Skin of body (tissue), 3 donors: Measurements from ENCODE around the gene RDH14. TPM values are rescaled to one million over a fixed set of nuclear protein-coding genes. Genes with fewer than 3 reads are reported as not detected.

Experiments
- DNase-seq: peaks from one replicate; lab custom pipeline; 2025; lab: John Stamatoyannopoulos, UW
- small RNA-seq: library from RNA; depleted of rRNA; stranded (forward); fragments of <200 nt; gene quantifications from one replicate; pipeline ENCODE3, GENCODE V24; 2014; ENCODE audit warnings: low replicate concordance
- total RNA-seq: library from RNA; depleted of rRNA; stranded (reverse); fragments of >200 nt; gene quantifications from one replicate; pipeline ENCODE4 v1.2.3, GENCODE V29; 2014

The RDH14 gene
- total RNA-seq, 1 donor from 2014 or later: 26.5 TPM

DNA sequence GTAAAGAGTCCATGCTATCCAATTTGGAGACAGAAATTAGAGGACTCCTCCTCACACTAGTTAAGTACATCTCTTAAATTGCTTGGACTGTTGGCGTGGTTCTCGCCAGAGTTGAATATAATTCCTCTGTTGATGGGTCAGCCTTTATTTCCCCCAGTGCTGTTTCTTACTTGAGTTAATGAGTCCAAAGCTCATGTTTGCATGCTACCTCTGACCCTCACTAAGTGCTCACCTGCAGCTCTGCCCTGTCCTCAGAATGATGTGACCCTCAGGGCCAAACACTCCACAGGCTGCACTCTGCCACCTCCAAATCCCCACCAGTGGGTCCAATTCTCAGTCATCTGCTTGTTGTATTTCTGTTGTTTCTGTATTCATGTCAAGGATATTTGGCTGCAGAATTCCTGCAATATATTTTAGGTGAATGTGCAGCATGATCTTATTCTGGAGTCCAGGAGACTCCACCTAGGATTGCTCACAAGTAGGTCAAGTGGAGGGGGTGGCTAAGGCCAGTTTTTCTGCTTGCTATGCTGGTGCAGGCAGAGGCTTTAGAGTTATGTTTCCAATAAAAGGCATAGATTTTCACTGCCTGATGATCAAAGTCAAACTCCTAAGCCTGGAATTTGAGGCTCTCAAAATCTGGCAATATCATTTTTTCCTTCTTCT lies 37.8 kb downstream of the RDH14 start:
- no peak for DNase-seq

DNA sequence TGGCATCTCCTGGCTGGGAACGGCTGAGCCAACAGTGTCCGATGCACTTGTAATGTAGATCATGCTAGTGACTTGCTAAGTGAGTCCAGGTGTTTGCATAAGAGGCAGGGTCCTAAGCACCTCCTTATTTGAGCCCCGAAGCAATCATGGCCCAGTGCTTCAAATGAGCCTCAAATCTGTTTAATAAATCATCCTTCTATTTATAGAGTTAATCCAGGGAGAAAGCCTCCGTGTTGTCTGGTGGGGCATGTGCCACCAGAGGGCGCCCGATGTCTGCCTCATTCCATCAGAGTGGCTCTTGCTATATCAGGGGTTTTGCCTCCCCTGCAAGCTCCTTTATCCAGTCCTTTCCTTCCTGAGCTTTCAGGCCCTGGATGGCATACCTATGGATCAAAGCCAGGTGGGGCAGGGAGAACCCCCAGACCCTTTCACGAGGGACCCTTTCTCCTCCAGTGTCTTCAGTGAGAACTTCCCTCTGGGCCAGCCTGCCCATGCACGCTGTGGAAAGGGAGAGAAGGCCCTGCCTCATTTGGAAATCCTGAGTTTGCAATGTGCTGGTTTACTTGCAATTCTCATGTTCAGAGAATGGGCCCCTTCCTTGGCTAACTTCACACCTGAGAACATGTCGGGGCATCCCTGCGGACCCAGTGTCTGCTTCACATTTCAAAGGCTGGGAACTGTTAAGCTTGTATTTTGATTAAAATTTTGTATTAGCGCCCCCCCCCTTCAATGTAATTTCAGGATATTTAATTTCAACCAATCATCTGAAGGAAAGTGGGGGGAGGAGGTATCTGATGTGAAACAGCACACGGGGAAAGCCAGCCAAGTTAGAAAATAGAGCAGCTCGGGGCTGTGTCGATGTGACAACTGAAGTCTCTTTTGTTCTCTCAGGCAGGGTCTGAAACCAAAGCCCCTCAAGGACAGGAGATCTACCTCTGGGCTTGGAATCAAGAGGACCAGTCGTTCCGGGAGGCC lies 39.7 kb downstream of the RDH14 start:
- peak; percentile 97 for DNase-seq

DNA sequence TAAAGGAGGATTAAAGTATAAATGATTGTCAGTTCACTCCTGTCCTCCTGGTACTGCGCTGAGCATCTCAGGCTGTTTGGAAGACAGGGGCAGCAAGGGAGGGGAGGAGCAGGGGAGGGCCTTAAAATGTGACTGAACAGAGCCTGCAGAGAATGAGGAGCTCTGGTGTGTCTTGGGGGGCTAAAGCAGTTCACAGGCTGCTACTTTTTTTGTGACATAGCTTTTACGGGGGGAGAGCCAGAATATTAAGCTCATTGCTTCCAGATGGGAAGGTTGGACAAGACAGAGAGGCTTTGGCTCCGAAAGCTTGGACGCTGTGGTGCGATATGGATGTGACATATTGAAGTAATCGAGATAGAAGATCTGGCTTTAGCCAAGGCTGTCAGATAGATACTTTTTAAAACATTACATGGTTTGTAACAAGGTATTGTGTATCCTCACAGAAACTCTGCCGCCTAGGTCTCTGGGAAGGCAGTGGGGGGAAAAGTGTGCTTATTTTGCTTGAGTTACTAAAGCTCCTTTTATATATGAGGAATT lies 40.5 kb downstream of the RDH14 start:
- DNase-seq: peak; percentile 97

DNA sequence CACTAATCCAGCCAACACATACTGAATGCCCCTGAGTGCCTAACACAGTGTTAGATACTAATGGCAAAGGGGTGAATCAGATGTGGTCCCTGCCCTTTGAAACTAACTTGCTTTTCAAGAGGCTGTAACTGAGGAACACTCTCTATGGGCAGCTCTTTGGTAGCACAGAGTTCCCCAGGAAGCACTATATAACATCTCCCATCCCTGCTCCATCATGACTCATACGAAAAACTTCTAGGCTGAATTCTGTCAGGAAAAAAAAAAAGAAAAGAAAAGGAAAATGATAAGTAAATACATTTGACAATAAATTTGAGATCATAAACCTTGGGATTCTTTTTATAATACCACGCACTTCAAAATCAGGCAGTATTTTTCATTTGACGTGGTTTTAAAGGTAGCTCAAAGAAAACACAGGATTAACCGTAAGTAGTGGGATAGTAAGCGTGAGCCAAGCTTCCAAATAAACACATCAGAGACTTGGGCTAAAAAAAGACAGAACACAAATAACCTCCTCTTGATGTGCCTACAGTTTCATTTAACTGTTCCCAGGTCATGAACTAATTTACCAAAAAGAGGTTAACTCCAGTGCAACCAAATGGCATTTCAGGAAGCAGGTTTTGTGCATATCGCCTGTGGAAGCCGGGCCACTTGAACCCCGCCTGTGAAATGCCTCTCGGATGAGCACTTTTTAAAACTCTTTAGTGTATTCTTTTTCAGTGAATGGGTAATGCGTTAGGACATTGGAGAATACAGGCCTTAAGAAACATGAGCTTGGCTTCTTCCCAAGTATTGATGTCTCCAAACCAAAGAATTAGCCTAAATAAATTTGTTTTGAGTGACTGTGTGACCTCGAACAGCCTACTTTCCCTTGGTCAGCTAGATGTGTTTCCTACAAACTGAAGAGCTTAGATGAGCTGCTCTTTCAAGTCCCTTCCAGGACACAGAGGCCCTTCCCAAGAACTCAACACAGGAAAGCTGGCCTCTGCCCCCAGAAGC lies 42.0 kb downstream of the RDH14 start:
- no peak for DNase-seq

DNA sequence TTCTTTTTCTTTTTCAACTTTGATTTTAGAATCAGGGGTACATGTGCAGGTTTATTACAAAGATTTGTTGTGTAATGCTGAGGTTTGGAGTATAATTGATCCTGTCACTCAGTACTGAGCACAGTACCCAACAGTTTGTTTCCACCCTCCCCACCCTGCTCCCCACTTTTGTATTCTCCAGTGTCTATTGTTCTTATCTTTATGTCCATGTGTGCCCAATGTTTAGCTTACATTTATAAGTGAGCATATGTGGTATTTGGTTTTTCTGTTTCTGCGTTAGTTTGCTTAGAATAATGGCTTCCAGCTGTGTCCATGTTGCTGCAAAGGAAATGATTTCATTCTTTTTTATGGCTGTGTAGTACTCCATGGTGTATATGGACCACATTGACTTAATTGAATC lies 43.1 kb downstream of the RDH14 start:
- no peak for DNase-seq

DNA sequence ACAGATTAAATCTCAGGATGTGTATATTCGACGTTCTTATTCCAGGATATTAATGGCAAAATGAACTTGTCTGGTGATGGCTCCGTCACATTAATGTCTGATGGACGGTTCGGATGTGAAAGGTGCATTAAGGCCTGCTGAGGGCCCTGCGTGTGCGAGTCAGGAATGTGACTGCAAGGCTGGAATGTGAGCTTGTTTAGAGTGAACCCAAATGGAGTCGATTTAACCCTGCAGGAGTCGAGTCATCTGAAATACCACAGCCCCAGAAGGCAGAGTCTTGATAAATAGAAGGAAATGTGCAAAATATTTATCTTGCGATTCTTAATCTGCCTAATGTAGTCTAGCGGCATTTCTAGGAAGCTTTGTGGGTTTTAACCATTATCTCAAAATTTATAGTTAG lies 44.3 kb downstream of the RDH14 start:
- no peak for DNase-seq

DNA sequence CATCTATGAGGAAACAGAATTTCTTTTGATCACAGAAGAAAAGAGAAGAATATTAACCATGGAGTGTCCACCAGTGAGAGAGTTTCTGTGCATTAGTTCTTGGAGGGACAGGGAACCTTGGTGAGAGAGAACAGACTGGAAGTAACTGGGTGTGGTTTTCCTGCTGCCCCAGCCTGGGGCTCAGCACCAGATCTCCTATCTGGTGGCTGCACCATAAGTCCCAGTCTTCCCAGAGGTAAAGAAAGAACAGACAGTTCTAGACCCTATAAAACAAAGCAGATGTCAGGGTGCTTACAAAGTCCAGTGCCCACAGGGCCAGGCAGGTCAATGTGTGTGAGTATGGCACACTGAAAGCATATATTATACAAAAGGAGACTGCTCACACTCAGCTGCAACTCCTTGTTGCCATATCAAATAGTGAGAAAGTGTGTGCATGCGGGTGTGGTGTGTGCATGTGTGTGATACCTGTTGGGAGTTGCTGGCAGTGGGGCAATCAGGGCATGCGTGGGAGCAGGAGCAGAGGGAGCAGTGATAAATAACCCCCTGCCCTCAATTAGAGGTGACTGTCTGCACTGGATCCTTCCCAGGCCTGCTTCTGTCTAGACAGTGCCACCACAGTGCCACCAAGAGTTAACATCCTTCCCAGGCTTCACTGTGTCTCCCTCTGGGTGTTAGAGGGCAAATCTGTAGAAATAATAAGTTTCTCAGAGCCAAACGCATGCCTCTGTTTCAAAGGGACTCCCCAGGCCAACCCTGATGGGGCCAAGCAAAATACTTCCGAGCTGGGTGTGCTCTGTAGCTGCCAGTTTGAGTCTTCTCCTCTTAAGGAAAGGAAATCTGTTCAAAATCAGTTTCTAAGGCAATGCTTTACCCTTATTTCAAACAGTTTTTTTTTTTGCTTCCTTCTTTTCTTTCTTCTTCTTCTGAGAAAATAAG lies 45.7 kb downstream of the RDH14 start:
- no peak for DNase-seq

DNA sequence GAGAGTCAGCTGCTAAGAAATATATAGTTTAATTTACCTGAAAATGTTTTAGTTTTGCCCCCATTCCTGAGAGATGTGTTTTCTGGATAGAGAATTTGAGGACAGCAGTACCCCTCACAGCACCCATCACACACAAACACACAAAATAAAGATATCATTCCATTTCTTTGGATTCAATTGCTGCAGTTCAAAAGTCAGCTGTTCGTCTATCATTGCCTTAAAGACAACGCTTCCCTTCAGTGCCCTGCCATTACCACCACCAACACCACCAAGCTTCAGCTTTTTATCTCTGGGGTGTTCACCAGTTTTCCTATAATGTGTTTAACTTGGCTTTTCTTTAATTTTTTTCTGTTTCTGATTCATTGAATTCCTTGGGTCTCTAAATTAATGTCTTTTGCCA lies 49.7 kb downstream of the RDH14 start:
- no peak for DNase-seq

DNA sequence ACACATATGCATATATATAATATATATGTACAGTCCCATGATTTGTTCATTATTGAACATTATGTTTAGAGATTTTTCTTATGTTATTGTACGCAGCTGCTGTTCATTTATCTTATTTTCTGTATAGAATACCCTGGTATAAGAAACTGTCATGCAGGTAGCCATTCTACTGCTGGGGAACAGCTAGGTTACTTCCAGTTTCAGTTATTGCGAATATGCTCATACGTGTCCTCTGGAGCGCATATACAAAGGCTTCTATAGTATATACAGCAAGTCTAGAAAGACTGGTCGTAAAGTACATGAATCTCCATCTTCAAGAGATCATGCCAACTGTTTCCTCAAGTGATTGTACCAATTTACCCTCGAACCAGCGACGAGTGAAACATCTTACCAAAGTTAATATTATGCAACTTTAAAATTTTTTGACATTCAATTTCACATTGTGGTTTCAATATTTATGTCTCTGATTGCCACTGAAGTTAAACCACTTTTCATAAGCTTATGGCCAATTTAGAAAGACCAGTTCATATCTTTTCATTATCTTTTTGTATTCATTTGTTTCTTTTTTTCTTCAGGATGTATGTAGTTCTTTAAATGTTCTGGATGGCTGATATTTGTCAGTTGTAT lies 53.5 kb downstream of the RDH14 start:
- no peak for DNase-seq

DNA sequence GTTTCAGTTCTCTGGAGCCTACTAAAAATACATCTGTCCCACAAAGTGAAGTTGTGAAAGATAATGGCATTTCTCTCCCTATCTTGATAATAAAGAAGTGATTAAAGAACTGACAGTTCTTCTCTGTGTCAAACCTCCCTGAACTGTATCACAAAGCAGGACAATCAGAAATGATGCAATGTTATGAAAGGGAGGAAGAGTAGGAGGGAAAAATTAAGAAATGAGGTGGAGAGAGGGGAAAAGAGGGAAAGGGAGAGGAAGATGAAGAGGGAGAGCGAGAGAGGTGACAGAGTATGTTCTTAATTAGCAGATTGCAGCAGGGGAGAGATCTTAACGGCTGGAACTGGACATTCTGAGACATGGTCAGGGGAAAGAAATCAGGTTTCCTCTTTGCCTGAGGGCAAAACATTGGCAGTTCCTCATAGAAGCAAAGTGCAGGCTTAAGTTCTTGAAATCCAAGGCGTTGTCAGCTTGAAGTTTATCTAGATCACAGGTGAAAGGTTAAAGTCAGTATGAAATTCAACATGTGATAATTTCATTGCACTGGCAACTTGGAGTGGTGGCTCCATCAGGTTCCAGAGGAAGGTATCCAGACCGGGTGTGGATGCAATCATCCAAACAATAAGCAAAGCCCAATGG lies 54.6 kb downstream of the RDH14 start:
- no peak for DNase-seq

Small RNAs within 50 kb of the gene (small RNA-seq; reads per million reads assigned to genes)
- gene RNU6-1215P: not detected

Other genes starting within 250 kb of the RDH14 start
- not detected for gene NT5C1B, start 28.9 kb upstream of the RDH14 start, total RNA-seq